NAMALWA (cell line): Measurements from ENCODE around the gene ATP4B.

ENCODE experiments used
- DNase-seq: peaks from one replicate; pipeline ENCODE4 v3.0.0-alpha.2; 2015; ENCODE audit warnings: low spot score

Gene ATP4B

GRCh38 chr13:113656831-113657671 is 947 bp downstream of the ATP4B start:
- no peak for DNase-seq

- DNase-seq: no peak
Observed at GRCh38 chr13:113656003-113656588, 1.9 kb downstream of the ATP4B start.

- no peak for DNase-seq
Observed at GRCh38 chr13:113655346-113656002, 2.5 kb downstream of the ATP4B start.

GRCh38 chr13:113654591-113655345 is 3.2 kb downstream of the ATP4B start:
- DNase-seq: no peak

- no peak for DNase-seq
Observed at GRCh38 chr13:113654175-113654560, 3.8 kb downstream of the ATP4B start.

- no peak for DNase-seq
Observed at GRCh38 chr13:113653264-113654174, 4.5 kb downstream of the ATP4B start.

GRCh38 chr13:113652404-113653263 is 5.4 kb downstream of the ATP4B start:
- DNase-seq: no peak

- DNase-seq: no peak
Observed at GRCh38 chr13:113651511-113652403, 6.2 kb downstream of the ATP4B start.

GRCh38 chr13:113650731-113651148 is 7.3 kb downstream of the ATP4B start:
- DNase-seq: no peak

- no peak for DNase-seq
Observed at GRCh38 chr13:113650275-113650674, 7.7 kb downstream of the ATP4B start.

GRCh38 chr13:113649212-113649611 is 8.8 kb downstream of the ATP4B start:
- no peak for DNase-seq

- no peak for DNase-seq
Observed at GRCh38 chr13:113648216-113648610, 9.8 kb downstream of the ATP4B start.

- DNase-seq: no peak
Observed at GRCh38 chr13:113647351-113648215, 10.4 kb downstream of the ATP4B start.

- DNase-seq: no peak
Observed at GRCh38 chr13:113646921-113647340, 11.1 kb downstream of the ATP4B start.

- DNase-seq: no peak
Observed at GRCh38 chr13:113646376-113646775, 11.6 kb downstream of the ATP4B start.

- no peak for DNase-seq
Observed at GRCh38 chr13:113645329-113645728, 12.7 kb downstream of the ATP4B start.

- no peak for DNase-seq
Observed at GRCh38 chr13:113644800-113645199, 13.2 kb downstream of the ATP4B start.

- DNase-seq: peak; percentile 66
Observed at GRCh38 chr13:113643593-113643992, 14.4 kb downstream of the ATP4B start.
